ENCODE results near the gene AKAP13. TPM values are rescaled to one million over a fixed set of nuclear protein-coding genes. Genes with fewer than 3 reads are reported as not detected.

AKAP13 gene
- total and polyA plus RNA-seq, 2 of the 8 experiments (the other 6 are each of a cell fraction or from before 2014, with no cell fraction given): 14.0 to 46.2 TPM

- CTCF ChIA-PET (ENCODE audit: partially characterized antibody): interaction anchor here (1.2 to 2.2 kb wide), 3 partner anchors 11 to 93 kb away, joined by 3 to 9 read pairs (median 3); no protein-coding TSS in a partner anchor
- no peak for FAIRE-seq
- no peak for DNase-seq (ENCODE audit: low read depth in 1 of 2, low spot score in 2 of 2)
These were observed 199.7 kb downstream of the AKAP13 start for GRCh38 chr15:85579957-85580694.

More at GRCh38 chr15:85579957-85580694, 199.7 kb downstream of the AKAP13 start:
- H2BK5ac ChIP-seq (ENCODE audit: low read depth, low read length): no peak overlapping the region
- POLR2A ChIA-PET (ENCODE audit: partially characterized antibody): interaction anchor here (0.6 kb wide), 1 partner anchor 12 kb away, joined by 3 read pairs; no protein-coding TSS in a partner anchor
- H3K36me3 ChIP-seq (ENCODE audit: control insufficient read depth in 2 of 4, insufficient read depth in 4 of 4, low read length in 3 of 4): peaks cover 0 to 23% (median 16%) of the 10 kb centered on the region in 4 experiments; a peak in 6 of 8 replicates
- H4K20me1 ChIP-seq (replicated peaks in 1 of 2; ENCODE audit: control insufficient read depth in 1 of 2, insufficient read depth in 2 of 2, low read length in 2 of 2): no peaks in the 10 kb centered on the region
- no peak overlapping the region for H2AK5ac ChIP-seq (ENCODE audit: low read depth, low read length)
- no peak overlapping the region for H4K8ac ChIP-seq (ENCODE audit: extremely low read depth, insufficient read depth, low read length)
- H3K4me3 ChIP-seq (ENCODE audit: extremely low read depth in 1 of 4, insufficient read depth in 2 of 4, low read depth in 3 of 4, low read length in 4 of 4): no peak overlapping the region
- H3K18ac ChIP-seq (ENCODE audit: extremely low read depth, low read length): no peak overlapping the region
- H3K4ac ChIP-seq (replicated peaks; ENCODE audit: insufficient read length, low read depth, low read length): no peak overlapping the region
- no peak overlapping the region for H3K56ac ChIP-seq (replicated peaks; ENCODE audit: insufficient read length, low read depth, low read length)
- no peak overlapping the region for H2BK12ac ChIP-seq (ENCODE audit: low read depth, low read length)
- no peak overlapping the region for H3K27ac ChIP-seq (ENCODE audit: low read depth, low read length)
- no peaks in the 10 kb centered on the region for H3K23me2 ChIP-seq (ENCODE audit: low read depth, low read length)
- H3K9me3 ChIP-seq (ENCODE audit: insufficient read depth in 2 of 2, low read depth in 1 of 2, low read length in 1 of 2): no peaks in the 10 kb centered on the region
- H3K27me3 ChIP-seq (replicated peaks in 1 of 4; ENCODE audit: control insufficient read depth in 3 of 4, extremely low read depth in 1 of 4, insufficient read depth in 3 of 4, low read length in 3 of 4): no peaks in the 10 kb centered on the region
- TF ChIP-seq POLR2A (IDR thresholded peaks at IDR 0.05; ENCODE audit: control extremely low read depth in 1 of 2, low read depth in 2 of 2, low read length in 2 of 2): no peak
- TF ChIP-seq CEBPB (IDR thresholded peaks at IDR 0.05; ENCODE audit: low read depth, low read length): no peak
- TF ChIP-seq RNF2 (IDR thresholded peaks at IDR 0.05; ENCODE audit: borderline replicate concordance, low read depth, low read length, missing control alignments, poor library complexity, severe bottlenecking): no peak
- TF ChIP-seq TCF12 (IDR thresholded peaks at IDR 0.05; ENCODE audit: low read depth, low read length): no peak
- no peak for TF ChIP-seq ATF2 (IDR thresholded peaks at IDR 0.05; ENCODE audit: low read length)
- no peak overlapping the region for H3K4me2 ChIP-seq (ENCODE audit: insufficient read depth in 1 of 2, low read depth in 2 of 2, low read length in 2 of 2)
- no peak overlapping the region for H2AFZ ChIP-seq (ENCODE audit: low read length)
- no peak overlapping the region for H3K9ac ChIP-seq (replicated peaks in 1 of 4; ENCODE audit: extremely low read depth in 1 of 4, low read depth in 3 of 4, low read length in 3 of 4)
- 85% methylated on average over 13 of the region's 14 CpGs; no CpG with 5 or more reads in 1 of the 2 experiments for WGBS, 2 experiments (ENCODE audit: extremely low coverage in 1 of 2, insufficient coverage in 1 of 2, insufficient read length in 1 of 2, insufficient replicate concordance in 2 of 2, low coverage in 1 of 2, low lambda C conversion rate in 2 of 2, missing lambda C conversion rate in 1 of 2)
- no peak overlapping the region for H3K14ac ChIP-seq (ENCODE audit: insufficient read length)
- H2BK20ac ChIP-seq (ENCODE audit: low read length): no peak overlapping the region
- H3K79me1 ChIP-seq (ENCODE audit: low read depth, low read length): no peaks in the 10 kb centered on the region
- no peak overlapping the region for H4K91ac ChIP-seq (replicated peaks; ENCODE audit: insufficient read length, low read length)
- no peak overlapping the region for H3K23ac ChIP-seq (ENCODE audit: insufficient read length)
- H2BK15ac ChIP-seq (ENCODE audit: low read length): no peak overlapping the region
- peaks cover 0 to 14% of the 10 kb centered on the region in 2 experiments; a peak in 2 of 4 replicates for H3K79me2 ChIP-seq (ENCODE audit: control insufficient read depth in 1 of 2, insufficient read depth in 2 of 2, low read length in 2 of 2)
- H4K5ac ChIP-seq (ENCODE audit: insufficient read length, low read depth, low read length): no peak overlapping the region
- no peak overlapping the region for H2BK120ac ChIP-seq (replicated peaks; ENCODE audit: low read depth, low read length)
- no peaks in the 10 kb centered on the region for H3K4me1 ChIP-seq (replicated peaks in 1 of 4; ENCODE audit: control insufficient read depth in 3 of 4, insufficient read depth in 4 of 4, low read length in 3 of 4)

Measured in H1 (cell line).